ENCODE results near the gene SHB.

- TF ChIP-seq CTCF (IDR thresholded peaks at IDR 0.05 in 8 of 11, conservative IDR thresholded peaks at IDR 0.05 in 3 of 11): no peak
- TF ChIP-seq POLR2AphosphoS5 (IDR thresholded peaks at IDR 0.05): no peak
These were observed 49.3 kb downstream of the SHB start for GRCh38 chr9:38019731-38020130.
